Gastrocnemius medialis (tissue), 4 donors: Measurements from ENCODE around the gene DQX1. TPM values are rescaled to one million over a fixed set of nuclear protein-coding genes. Genes with fewer than 3 reads are reported as not detected.

Source experiments
- ATAC-seq, 2 donors: fragments of 150-250 bp; one replicate each; pipeline ENCODE4 v1.9.1; 2016
- DNase-seq, 2 donors: peaks; one replicate each; pipeline ENCODE4 v3.0.0-alpha.2; 2019
- H3K27ac ChIP-seq, 4 donors: fragments of 200-600 bp; sonication (generic); 1 replicate in 1 of 4; 2 replicates in 3 of 4; pipeline ENCODE4 v1.5.1; 2016 to 2018; ENCODE audit warnings: mild to moderate bottlenecking in 2 of 4, moderate library complexity in 1 of 4
- H3K27me3 ChIP-seq, 3 donors: fragments of 200-600 bp; sonication (generic) in 2 of 3; 1 replicate in 1 of 3; 2 replicates in 2 of 3; pipeline versions ENCODE4 v1.5.1 to v1.6.0; 2016 to 2019; ENCODE audit warnings: mild to moderate bottlenecking in 1 of 3, moderate library complexity in 1 of 3
- H3K36me3 ChIP-seq, 2 donors: fragments of 200-600 bp; sonication (generic) in 1 of 2; one replicate each; pipeline ENCODE4 v1.5.1; 2017 to 2018
- H3K4me1 ChIP-seq, 2 donors: fragments of 200-600 bp; sonication (generic) in 1 of 2; one replicate each; pipeline ENCODE4 v1.5.1; 2016 to 2017; ENCODE audit warnings: mild to moderate bottlenecking in 2 of 2
- H3K4me3 ChIP-seq, 4 donors: fragments of 200-600 bp; sonication (generic) in 3 of 4; 1 replicate in 1 of 4; 2 replicates in 3 of 4; pipeline ENCODE4 v1.5.1; 2016 to 2019; ENCODE audit warnings: mild to moderate bottlenecking in 2 of 4
- H3K9me3 ChIP-seq, 3 donors: fragments of 200-600 bp; sonication (generic) in 2 of 3; 1 replicate in 1 of 3; 2 replicates in 2 of 3; pipeline ENCODE4 v1.5.1; 2016 to 2019
- POLR2A ChIP-seq, 2 donors: fragments of 450-650 bp; IDR thresholded peaks; one replicate each; pipeline ENCODE4 v1.6.1; 2017; ENCODE audit warnings: antibody characterized with exemption in 2 of 2, mild to moderate bottlenecking in 2 of 2, moderate library complexity in 2 of 2
- in situ Hi-C, 4 donors: fragments of 200-750 bp; cut with MboI; loops; one replicate each; pipeline versions ENCODE4 v1.15.0 to v1.8.0; 2017; ENCODE audit warnings: low sequenced_read_pairs in 4 of 4
- intact Hi-C: fragments of 100-400 bp; cut with DNase I; formaldehyde crosslinking; loops from one replicate; pipeline ENCODE4 v1.15.1; 2023; ENCODE audit warnings: low total_unique reads
- total RNA-seq, 4 donors: library from RNA; depleted of rRNA; stranded (reverse); fragments of >200 nt; gene quantifications; one replicate each; pipeline versions ENCODE4 v1.1.0 to v1.2.3, GENCODE V29; 2016
- TF ChIP-seq, protein P1 (sequence below), 5 experiments: fragments of 450-650 bp in 3 of 5; fragments of 200-600 bp in 2 of 5; sonication (generic) in 2 of 5; IDR thresholded peaks in 4 of 5; conservative IDR thresholded peaks in 1 of 5; 1 replicate in 4 of 5; 2 replicates in 1 of 5; pipeline ENCODE4 v1.5.1; 2016 to 2019; ENCODE audit warnings: antibody characterized with exemption in 5 of 5, mild to moderate bottlenecking in 3 of 5, moderate library complexity in 3 of 5

The DQX1 gene
- total RNA-seq, 4 donors from 2014 or later, result 0.24 TPM; not detected in 3

DNA sequence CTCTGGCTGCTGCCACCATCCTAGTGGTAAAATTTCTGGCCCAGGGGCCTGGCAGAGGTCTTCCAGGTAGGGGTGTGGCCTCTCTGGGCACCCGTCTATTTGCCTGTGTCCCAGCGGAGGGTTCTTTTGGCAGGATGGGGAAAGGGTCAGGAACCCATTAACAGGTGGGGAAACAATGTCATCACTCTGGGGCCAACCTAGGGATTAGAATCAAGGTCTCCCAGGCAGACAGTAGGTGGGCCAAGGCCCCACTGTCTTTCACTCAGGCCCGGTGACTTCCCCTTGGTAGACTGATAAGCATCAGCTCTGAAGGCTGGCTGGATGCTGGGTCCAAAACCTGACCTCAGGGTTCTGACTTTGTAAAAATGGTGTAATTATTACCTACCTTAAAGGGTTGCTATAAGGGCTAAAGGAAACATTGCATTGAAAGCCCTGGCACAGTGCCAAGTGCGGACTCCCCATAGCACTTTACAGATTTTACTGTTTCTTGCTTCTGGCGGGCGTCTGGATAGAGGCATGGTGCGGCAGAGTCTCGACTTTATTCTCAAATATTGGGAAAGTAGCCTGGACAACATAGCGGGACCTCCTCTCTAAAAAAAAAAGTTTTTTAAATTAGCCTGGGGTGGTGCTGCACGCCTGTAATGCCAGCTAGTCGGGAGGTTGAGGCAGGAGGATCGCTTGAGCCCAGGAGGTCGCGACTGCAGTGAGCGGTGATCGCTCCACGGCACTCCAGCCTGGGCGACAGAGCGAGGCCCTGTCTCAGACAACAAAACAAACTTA is 28.8 kb downstream of the DQX1 start:
- Histone ChIP-seq H3K4me1 (peaks cover 22% of the 10 kb centered on the region in 2 donors), H3K27me3 (peaks cover 35 to 52% (median 45%) of the 10 kb centered on the region in 3 donors), H3K4me3 (peak overlapping the region in 3 of 4 donors; percentile 43 to 48 (median 44)), H3K27ac (no peak overlapping the region), H3K9me3 (no peaks in the 10 kb centered on the region), H3K36me3 (peaks cover 0 to 23% of the 10 kb centered on the region in 2 donors)
- ATAC-seq (no peak), DNase-seq (no peak)
- intact Hi-C loops, result no loop called here
- in situ Hi-C loops, result no loop called here
- TF ChIP-seq, protein P1, sequence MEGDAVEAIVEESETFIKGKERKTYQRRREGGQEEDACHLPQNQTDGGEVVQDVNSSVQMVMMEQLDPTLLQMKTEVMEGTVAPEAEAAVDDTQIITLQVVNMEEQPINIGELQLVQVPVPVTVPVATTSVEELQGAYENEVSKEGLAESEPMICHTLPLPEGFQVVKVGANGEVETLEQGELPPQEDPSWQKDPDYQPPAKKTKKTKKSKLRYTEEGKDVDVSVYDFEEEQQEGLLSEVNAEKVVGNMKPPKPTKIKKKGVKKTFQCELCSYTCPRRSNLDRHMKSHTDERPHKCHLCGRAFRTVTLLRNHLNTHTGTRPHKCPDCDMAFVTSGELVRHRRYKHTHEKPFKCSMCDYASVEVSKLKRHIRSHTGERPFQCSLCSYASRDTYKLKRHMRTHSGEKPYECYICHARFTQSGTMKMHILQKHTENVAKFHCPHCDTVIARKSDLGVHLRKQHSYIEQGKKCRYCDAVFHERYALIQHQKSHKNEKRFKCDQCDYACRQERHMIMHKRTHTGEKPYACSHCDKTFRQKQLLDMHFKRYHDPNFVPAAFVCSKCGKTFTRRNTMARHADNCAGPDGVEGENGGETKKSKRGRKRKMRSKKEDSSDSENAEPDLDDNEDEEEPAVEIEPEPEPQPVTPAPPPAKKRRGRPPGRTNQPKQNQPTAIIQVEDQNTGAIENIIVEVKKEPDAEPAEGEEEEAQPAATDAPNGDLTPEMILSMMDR (IDR thresholded peaks at IDR 0.05 in 4 of 5, conservative IDR thresholded peaks at IDR 0.05 in 1 of 5), result no peak
- TF ChIP-seq POLR2A (IDR thresholded peaks at IDR 0.05), result no peak

DNA sequence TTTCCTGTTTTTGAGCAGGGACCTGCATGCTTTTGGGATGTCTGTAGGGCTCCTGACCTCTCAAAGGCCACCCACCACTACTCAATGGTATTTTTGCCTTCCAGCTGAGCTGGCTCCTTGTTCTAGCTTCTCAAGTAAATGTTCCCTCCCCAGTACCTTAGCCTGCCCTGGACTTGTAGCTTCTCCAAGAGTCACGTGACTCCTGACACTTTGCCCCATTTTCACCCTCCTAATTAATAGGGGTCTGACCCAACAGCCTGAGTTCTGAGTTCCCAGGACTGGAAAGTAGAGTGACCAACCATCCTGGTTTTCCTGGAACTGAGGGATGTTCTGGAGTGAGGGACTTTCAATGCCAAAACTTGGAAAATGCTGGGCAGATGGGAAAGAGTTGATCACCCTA is 30.6 kb downstream of the DQX1 start:
- in situ Hi-C loops (no loop called here), intact Hi-C loops (no loop called here)
- Histone ChIP-seq H3K36me3 (peaks cover 0 to 41% of the 10 kb centered on the region in 2 donors), H3K9me3 (no peaks in the 10 kb centered on the region), H3K27ac (no peak overlapping the region), H3K4me1 (peaks cover 22% of the 10 kb centered on the region in 2 donors), H3K4me3 (no peak overlapping the region), H3K27me3 (peaks cover 27 to 36% (median 36%) of the 10 kb centered on the region in 3 donors)
- DNase-seq (no peak), ATAC-seq (no peak)
- TF ChIP-seq, protein P1 (IDR thresholded peaks at IDR 0.05 in 4 of 5, conservative IDR thresholded peaks at IDR 0.05 in 1 of 5), result no peak
- TF ChIP-seq POLR2A (IDR thresholded peaks at IDR 0.05), result no peak

DNA sequence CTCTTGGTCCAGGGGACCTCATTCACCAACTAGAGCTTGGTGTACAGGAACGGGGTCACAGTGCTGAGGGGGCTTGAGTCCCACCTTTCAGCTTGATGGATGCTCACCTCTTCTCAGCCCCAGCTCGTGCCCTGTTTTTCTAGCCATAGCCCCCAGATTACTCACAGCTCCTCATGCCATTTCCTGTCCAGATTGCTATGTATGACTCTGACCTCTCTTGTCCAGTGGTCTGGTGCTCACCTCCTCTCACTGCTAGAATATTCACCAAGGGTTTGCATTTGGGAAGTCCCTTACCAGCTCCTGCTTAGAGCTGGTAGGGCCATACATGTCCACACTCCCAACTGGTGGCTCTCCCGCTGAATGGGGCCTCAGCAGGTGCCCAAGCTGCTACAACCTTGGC is 32.5 kb downstream of the DQX1 start:
- intact Hi-C loops (no loop called here), in situ Hi-C loops (no loop called here)
- ATAC-seq, result no peak
- Histone ChIP-seq H3K27me3 (peaks cover 12 to 17% (median 17%) of the 10 kb centered on the region in 3 donors), H3K36me3 (peaks cover 0 to 51% of the 10 kb centered on the region in 2 donors), H3K9me3 (no peaks in the 10 kb centered on the region), H3K4me3 (no peak overlapping the region), H3K27ac (no peak overlapping the region), H3K4me1 (peaks cover 10 to 12% of the 10 kb centered on the region in 2 donors)
- no peak for TF ChIP-seq POLR2A (IDR thresholded peaks at IDR 0.05)
- TF ChIP-seq, protein P1 (IDR thresholded peaks at IDR 0.05 in 4 of 5, conservative IDR thresholded peaks at IDR 0.05 in 1 of 5), result no peak
- no peak for DNase-seq

DNA sequence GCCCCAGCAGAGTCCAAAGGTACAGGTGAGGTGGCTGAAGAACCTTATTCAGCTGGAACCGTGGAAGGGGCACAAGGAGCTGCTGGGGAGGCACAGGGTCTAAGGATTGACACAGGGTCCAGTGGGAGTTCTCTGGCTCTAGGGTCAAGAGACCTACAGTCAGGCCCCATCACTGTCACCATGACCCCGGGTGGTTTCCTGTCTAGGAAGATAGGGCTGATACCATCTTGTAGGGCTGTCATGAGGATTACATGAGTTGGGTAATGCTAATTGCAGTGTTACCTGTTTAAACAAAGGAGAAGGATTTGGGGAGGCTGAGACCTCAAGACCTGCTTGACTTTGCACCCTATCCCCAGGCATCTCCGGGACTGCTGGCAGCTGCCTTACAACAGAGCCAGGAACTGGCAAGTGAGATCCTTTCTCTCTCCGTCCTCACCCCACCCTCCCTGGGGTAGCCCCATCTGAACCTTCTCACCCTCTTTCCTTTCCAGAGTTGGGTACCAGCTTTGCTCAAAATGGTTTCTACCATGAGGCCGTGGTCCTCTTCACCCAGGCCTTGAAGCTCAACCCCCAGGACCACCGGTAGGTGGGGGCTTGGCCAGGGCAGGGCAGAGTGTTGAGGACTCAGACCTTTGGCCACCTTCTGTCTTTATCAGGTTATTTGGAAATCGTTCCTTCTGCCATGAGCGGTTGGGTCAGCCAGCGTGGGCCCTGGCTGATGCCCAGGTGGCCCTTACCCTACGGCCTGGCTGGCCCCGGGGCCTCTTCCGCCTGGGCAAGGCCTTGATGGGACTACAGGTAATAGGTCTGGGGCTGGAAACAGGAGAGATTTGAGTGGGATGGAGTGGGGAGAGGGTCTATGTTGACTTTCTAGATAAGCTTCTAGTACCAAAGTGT is 34.1 kb downstream of the DQX1 start:
- DNase-seq, result no peak
- intact Hi-C loops, result no loop called here
- Histone ChIP-seq H3K27ac (no peak overlapping the region), H3K4me3 (no peak overlapping the region), H3K27me3 (peaks cover 0 to 1% (median under 1%) of the 10 kb centered on the region in 3 donors), H3K36me3 (peaks cover 0 to 51% of the 10 kb centered on the region in 2 donors), H3K4me1 (no peaks in the 10 kb centered on the region), H3K9me3 (no peaks in the 10 kb centered on the region)
- in situ Hi-C loops, result no loop called here
- TF ChIP-seq POLR2A (IDR thresholded peaks at IDR 0.05), result no peak
- TF ChIP-seq, protein P1 (IDR thresholded peaks at IDR 0.05 in 4 of 5, conservative IDR thresholded peaks at IDR 0.05 in 1 of 5), result no peak
- ATAC-seq, result no peak
